Measurements from ENCODE around the gene NPTXR.

- no peak for TF ChIP-seq CTCF (conservative IDR thresholded peaks at IDR 0.05; ENCODE audit: low read depth, low read length)
- TF ChIP-seq RFX5 (IDR thresholded peaks at IDR 0.05; ENCODE audit: low read depth, low read length), result no peak
- no peak for TF ChIP-seq POLR2A (IDR thresholded peaks at IDR 0.05; ENCODE audit: low read depth, low read length)
- no peak for TF ChIP-seq CHD1 (IDR thresholded peaks at IDR 0.05; ENCODE audit: low read depth, low read length)
- no peak for TF ChIP-seq MXI1 (IDR thresholded peaks at IDR 0.05; ENCODE audit: borderline replicate concordance, low read depth, low read length)
- TF ChIP-seq USF2 (IDR thresholded peaks at IDR 0.05; ENCODE audit: low read depth, low read length), result no peak
- no peak for TF ChIP-seq RAD21 (IDR thresholded peaks at IDR 0.05; ENCODE audit: low read length)
- TF ChIP-seq MAZ (IDR thresholded peaks at IDR 0.05; ENCODE audit: borderline replicate concordance, low read depth, low read length), result no peak
- TF ChIP-seq MAFK (IDR thresholded peaks at IDR 0.05; ENCODE audit: low read depth, low read length), result peak; percentile 50; the same call in 1 of the 2 replicates
These were observed 25.8 kb upstream of the NPTXR start for GRCh38 chr22:38869663-38870062.

Measured in IMR-90 (cell line).